Glutamatergic neuron (in vitro differentiated cells): ENCODE measurements around the gene CHST11. TPM values are rescaled to one million over a fixed set of nuclear protein-coding genes. Genes with fewer than 3 reads are reported as not detected.

ENCODE experiments used
- DNase-seq: peaks from one replicate; pipeline ENCODE4 v3.0.0; 2022
- H3K27ac Mint-ChIP-seq: one replicate; pipeline ENCODE4 v1.8.0; 2020; ENCODE audit warnings: mild to moderate bottlenecking, mixed read lengths, inconsistent platforms; ENCODE audit not compliant: unreplicated experiment
- H3K27me3 Mint-ChIP-seq: one replicate; pipeline ENCODE4 v1.8.0; 2020; ENCODE audit warnings: mild to moderate bottlenecking, moderate library complexity, mixed read lengths, inconsistent platforms; ENCODE audit not compliant: unreplicated experiment
- H3K36me3 Mint-ChIP-seq: one replicate; pipeline ENCODE4 v1.8.0; 2020; ENCODE audit warnings: mild to moderate bottlenecking, mixed read lengths, inconsistent platforms; ENCODE audit not compliant: unreplicated experiment
- H3K4me1 Mint-ChIP-seq: one replicate; pipeline ENCODE4 v1.8.0; 2020; ENCODE audit warnings: mild to moderate bottlenecking, low read depth, mixed read lengths, inconsistent platforms; ENCODE audit not compliant: unreplicated experiment
- H3K4me3 Mint-ChIP-seq: one replicate; pipeline ENCODE4 v1.8.0; 2020; ENCODE audit warnings: mild to moderate bottlenecking, mixed read lengths, inconsistent platforms; ENCODE audit not compliant: unreplicated experiment
- H3K9me3 Mint-ChIP-seq: one replicate; pipeline ENCODE4 v1.8.0; 2020; ENCODE audit warnings: mild to moderate bottlenecking, moderate library complexity, mixed read lengths, inconsistent platforms; ENCODE audit not compliant: unreplicated experiment
- total RNA-seq: library from RNA; stranded (reverse); fragmentation: NEBNext Ultra II Directional; extraction: Animal tissue kit (Norgen Biotek cat#: 25700); gene quantifications from one replicate; pipeline ENCODE4 v1.2.1, GENCODE V29; 2021; ENCODE audit not compliant: unreplicated experiment
- TF ChIP-seq, protein P1 (sequence below): fragments of 200-600 bp; sonication (generic); IDR thresholded peaks from one replicate; pipeline ENCODE4 v1.5.0; 2021; ENCODE audit not compliant: partially characterized antibody, unreplicated experiment

The CHST11 gene
- total RNA-seq, 1 donor from 2014 or later, result 11.5 TPM

DNA sequence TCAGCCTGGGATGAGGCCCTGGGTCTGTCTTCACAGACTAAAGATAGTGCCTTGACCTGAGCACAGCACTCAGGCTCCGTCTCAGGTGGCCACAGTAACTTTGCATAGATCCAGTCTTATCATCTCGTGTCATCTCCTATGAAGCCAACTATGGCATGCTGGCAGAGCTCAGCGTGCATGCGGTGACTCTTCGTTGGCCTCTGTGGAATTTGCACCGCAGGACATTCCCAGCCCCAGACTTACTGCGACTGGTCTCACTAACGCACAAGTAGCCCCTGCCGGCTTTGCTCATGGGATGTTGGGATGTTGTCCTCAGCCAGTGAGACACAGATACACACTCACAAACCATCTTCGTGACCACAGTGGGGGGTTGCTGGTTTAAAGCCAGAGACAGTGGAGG lies 199.6 kb downstream of the CHST11 start:
- Mint-ChIP-seq H3K9me3 (no peaks in the 10 kb centered on the region), H3K36me3 (no peaks in the 10 kb centered on the region), H3K4me1 (peaks cover 14% of the 10 kb centered on the region), H3K4me3 (no peak overlapping the region), H3K27ac (no peak overlapping the region), H3K27me3 (no peaks in the 10 kb centered on the region)
- TF ChIP-seq, protein P1, sequence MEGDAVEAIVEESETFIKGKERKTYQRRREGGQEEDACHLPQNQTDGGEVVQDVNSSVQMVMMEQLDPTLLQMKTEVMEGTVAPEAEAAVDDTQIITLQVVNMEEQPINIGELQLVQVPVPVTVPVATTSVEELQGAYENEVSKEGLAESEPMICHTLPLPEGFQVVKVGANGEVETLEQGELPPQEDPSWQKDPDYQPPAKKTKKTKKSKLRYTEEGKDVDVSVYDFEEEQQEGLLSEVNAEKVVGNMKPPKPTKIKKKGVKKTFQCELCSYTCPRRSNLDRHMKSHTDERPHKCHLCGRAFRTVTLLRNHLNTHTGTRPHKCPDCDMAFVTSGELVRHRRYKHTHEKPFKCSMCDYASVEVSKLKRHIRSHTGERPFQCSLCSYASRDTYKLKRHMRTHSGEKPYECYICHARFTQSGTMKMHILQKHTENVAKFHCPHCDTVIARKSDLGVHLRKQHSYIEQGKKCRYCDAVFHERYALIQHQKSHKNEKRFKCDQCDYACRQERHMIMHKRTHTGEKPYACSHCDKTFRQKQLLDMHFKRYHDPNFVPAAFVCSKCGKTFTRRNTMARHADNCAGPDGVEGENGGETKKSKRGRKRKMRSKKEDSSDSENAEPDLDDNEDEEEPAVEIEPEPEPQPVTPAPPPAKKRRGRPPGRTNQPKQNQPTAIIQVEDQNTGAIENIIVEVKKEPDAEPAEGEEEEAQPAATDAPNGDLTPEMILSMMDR, result no peak
- DNase-seq, result no peak

DNA sequence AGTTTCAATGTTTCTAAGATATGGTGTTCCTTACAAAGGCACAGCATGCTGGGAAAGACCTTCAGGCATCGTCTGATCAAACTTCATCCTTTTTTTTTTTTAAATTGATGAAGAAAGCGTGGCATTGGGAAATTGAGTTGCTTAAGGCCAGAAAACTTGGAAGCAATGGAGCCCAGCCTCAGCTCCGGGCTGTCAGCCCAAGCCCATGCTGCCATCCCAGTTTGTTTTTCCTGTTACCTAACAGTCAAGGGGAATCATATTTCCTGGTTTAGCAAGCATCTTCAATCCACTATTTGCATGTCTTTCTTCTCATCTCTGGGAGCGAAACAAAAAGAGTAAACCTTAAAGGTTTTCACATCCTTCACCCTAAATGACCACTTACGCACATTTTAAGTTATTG lies 200.2 kb downstream of the CHST11 start:
- no peak overlapping the region for H3K27ac Mint-ChIP-seq
- no peaks in the 10 kb centered on the region for H3K36me3 Mint-ChIP-seq
- no peak overlapping the region for H3K4me3 Mint-ChIP-seq
- DNase-seq, result no peak
- H3K4me1 Mint-ChIP-seq, result peaks cover 11% of the 10 kb centered on the region
- no peaks in the 10 kb centered on the region for H3K9me3 Mint-ChIP-seq
- H3K27me3 Mint-ChIP-seq, result no peaks in the 10 kb centered on the region
- TF ChIP-seq, protein P1, result no peak

DNA sequence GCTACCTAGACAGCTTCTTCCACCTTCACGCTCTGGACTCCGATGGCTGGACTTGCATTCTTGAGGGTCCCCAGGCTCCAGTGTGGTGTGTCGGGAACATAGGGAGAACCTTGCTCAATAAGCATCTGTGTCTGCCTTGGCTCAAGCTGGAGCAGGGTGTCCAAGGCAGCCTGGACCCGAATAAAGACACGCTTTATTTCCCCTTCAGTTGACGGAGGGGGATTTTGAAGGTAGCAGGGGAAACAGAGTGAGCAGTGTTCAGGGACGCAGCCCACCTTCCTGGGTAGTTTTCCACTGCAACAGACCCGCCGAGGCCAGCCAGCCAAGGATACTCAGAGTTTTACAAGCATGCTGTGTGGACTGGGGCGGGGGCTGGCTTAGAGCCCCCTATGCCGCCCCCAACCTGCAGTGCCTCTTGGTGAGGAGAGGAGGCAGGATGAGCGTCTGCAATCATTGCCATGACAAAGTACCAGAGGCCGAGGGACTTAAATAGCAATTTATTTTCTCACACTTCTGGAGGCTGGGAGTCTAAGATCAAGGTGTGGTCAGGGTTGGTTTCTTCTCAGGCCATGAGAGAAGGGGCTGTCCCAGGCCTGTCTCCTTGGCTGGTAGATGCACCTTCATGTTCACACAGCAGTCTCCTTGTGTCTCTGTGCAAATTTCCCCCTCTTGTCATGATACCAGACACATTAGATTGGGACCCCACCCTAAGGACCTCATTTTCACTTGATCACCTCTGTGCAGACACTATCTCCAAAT lies 201.2 kb downstream of the CHST11 start:
- Mint-ChIP-seq H3K4me3 (no peak overlapping the region), H3K27me3 (no peaks in the 10 kb centered on the region), H3K27ac (peak overlapping the region; percentile 4), H3K36me3 (no peaks in the 10 kb centered on the region), H3K4me1 (peaks cover 12% of the 10 kb centered on the region), H3K9me3 (no peaks in the 10 kb centered on the region)
- TF ChIP-seq, protein P1, result no peak
- no peak for DNase-seq

DNA sequence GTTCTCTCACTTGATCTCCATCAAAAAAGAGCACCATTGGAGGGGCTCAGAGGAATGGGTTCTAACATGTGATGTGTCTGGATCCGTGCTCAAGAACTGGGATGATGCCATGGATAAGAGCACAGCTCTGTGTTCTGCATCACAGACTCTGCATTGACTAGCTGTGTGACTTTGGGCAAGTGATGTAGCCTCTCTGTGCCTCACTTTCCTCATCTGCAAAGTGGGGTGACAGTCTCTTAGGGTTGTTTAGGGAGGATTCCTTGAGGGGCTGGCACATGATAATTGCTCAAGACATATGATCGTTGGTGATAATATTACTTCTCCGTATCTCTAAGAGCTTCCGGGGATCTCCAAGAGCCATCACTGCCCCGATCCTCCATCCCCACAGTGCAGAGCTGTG lies 202.3 kb downstream of the CHST11 start:
- peaks cover 2% of the 10 kb centered on the region for H3K9me3 Mint-ChIP-seq
- H3K27me3 Mint-ChIP-seq, result no peaks in the 10 kb centered on the region
- no peak overlapping the region for H3K27ac Mint-ChIP-seq
- TF ChIP-seq, protein P1, result no peak
- H3K4me3 Mint-ChIP-seq, result no peak overlapping the region
- no peaks in the 10 kb centered on the region for H3K36me3 Mint-ChIP-seq
- peaks cover 21% of the 10 kb centered on the region for H3K4me1 Mint-ChIP-seq
- no peak for DNase-seq

DNA sequence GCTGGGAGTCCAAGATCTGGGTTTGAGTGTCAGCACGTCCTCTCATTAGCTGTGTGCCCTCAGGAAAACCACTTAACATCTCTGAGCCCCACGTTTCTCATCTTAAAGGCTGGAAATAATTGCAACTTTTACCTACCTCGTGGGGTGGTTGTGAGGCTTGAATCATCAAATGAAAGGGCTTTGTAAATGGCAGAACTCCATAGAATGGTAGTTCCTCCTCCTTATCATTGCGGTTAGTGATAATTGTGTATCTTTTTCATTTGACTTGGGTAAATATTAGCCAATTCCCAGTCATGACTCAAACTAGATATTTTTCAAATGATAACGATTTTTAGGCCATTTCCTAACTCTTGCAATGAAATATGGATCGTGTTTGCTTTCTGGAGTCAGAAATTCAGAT lies 205.5 kb downstream of the CHST11 start:
- H3K36me3 Mint-ChIP-seq, result no peaks in the 10 kb centered on the region
- no peaks in the 10 kb centered on the region for H3K27me3 Mint-ChIP-seq
- peaks cover 2% of the 10 kb centered on the region for H3K9me3 Mint-ChIP-seq
- H3K27ac Mint-ChIP-seq, result peak overlapping the region; percentile 13
- TF ChIP-seq, protein P1, result no peak
- DNase-seq, result no peak
- H3K4me1 Mint-ChIP-seq, result peaks cover 16% of the 10 kb centered on the region
- peak overlapping the region; percentile 30 for H3K4me3 Mint-ChIP-seq
